BE2C (cell line): ENCODE data around the gene FAM193A.

Source experiments
- DNase-seq: peaks from one replicate; pipeline ENCODE4 v3.0.0-alpha.2; 2020
- H3K27me3 ChIP-seq: fragments of 250-450 bp; sonication (Bioruptor Pico); 2 replicates; pipeline ENCODE4 v1.5.1; 2020; ENCODE audit warnings: mild to moderate bottlenecking
- H3K36me3 ChIP-seq: fragments of 250-450 bp; sonication (Bioruptor Pico); 2 replicates; pipeline ENCODE4 v1.5.1; 2020; ENCODE audit warnings: mild to moderate bottlenecking
- H3K4me1 ChIP-seq: fragments of 250-450 bp; sonication (Bioruptor Pico); 2 replicates; pipeline ENCODE4 v1.5.1; 2020
- H3K4me3 ChIP-seq: 2 replicates; pipeline ENCODE4 v1.5.1; 2011; ENCODE audit warnings: low read depth, low read length
- H3K9me3 ChIP-seq: fragments of 250-450 bp; sonication (Bioruptor Pico); 2 replicates; pipeline ENCODE4 v1.5.1; 2020
- TF ChIP-seq, protein P1 (sequence below): IDR thresholded peaks from 2 replicates; pipeline ENCODE4 v1.5.1; 2012; ENCODE audit warnings: mild to moderate bottlenecking, low read depth, low read length

Gene FAM193A

DNA sequence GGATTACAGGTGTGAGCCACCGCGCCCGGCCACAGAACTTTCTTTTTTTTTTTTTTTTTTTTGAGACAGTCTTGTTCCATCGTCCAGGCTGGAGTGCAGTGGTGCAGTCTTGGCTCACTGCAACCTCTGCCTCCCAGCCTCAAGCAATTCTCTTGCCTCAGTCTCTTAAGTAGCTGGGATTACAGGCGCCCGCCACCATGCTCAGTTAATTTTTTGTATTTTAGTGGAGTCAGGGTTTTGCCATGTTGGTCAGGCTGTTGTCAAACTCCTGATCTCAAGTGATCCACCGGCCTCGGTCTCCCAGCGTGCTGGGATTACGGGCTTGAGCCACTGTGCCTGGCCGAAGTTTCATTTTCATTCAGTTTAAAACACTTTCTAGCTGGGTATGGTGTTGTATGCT is 16.4 kb downstream of the FAM193A start:
- no peak for DNase-seq
- TF ChIP-seq, protein P1, sequence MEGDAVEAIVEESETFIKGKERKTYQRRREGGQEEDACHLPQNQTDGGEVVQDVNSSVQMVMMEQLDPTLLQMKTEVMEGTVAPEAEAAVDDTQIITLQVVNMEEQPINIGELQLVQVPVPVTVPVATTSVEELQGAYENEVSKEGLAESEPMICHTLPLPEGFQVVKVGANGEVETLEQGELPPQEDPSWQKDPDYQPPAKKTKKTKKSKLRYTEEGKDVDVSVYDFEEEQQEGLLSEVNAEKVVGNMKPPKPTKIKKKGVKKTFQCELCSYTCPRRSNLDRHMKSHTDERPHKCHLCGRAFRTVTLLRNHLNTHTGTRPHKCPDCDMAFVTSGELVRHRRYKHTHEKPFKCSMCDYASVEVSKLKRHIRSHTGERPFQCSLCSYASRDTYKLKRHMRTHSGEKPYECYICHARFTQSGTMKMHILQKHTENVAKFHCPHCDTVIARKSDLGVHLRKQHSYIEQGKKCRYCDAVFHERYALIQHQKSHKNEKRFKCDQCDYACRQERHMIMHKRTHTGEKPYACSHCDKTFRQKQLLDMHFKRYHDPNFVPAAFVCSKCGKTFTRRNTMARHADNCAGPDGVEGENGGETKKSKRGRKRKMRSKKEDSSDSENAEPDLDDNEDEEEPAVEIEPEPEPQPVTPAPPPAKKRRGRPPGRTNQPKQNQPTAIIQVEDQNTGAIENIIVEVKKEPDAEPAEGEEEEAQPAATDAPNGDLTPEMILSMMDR: no peak
- Histone ChIP-seq H3K36me3 (0 out of 2 replicates have a peak, but pooled peaks cover 3% of the 10 kb centered on the region), H3K4me1 (no peaks in the 10 kb centered on the region), H3K4me3 (no peak overlapping the region), H3K27me3 (no peaks in the 10 kb centered on the region), H3K9me3 (no peaks in the 10 kb centered on the region; the same call in 1 of the 2 replicates)

DNA sequence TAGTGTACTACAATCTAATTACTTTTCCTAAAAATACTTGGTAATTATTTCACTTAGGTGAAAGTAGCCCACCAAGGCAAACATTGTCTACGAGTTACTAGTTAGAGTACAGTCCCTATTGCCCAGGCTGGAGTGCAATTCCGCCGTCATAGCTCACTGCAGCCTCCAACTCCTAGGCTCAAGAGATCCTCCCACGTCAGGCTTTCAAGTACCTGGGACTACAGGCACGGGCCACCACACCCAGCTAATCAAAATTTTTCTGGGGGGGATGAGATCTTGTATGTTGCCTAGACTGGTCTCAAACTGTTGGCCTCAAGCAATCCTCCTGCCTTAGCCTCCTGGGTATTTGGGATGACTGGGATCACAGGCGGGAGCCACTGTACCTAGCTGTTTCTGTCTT is 21.9 kb downstream of the FAM193A start:
- H3K9me3 ChIP-seq: no peaks in the 10 kb centered on the region
- H3K36me3 ChIP-seq: no peaks in the 10 kb centered on the region
- TF ChIP-seq, protein P1: no peak
- no peaks in the 10 kb centered on the region for H3K27me3 ChIP-seq
- H3K4me1 ChIP-seq: no peaks in the 10 kb centered on the region
- H3K4me3 ChIP-seq: no peak overlapping the region
- no peak for DNase-seq

DNA sequence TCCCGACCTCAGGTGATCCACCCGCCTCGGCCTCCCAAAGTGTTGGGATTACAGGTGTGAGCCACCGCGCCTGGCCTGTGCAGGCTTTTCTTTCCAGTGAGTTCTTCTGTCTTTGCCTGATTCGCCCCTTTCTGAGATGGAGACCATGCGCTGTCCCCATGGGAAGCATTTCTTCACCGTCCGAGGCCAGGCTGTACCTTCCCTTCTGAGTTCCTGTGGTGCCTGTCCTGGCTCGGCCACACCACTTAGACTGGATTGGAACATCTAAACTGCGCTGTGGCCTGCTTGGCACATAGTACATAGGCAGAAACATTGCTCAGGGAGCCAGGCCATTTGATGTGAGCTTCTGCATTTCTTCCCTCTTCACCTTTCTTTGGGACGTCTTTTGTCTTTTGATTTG is 23.7 kb downstream of the FAM193A start:
- Histone ChIP-seq H3K4me3 (no peak overlapping the region), H3K27me3 (no peaks in the 10 kb centered on the region), H3K4me1 (no peaks in the 10 kb centered on the region), H3K9me3 (no peaks in the 10 kb centered on the region), H3K36me3 (no peaks in the 10 kb centered on the region)
- TF ChIP-seq, protein P1: no peak
- DNase-seq: no peak

DNA sequence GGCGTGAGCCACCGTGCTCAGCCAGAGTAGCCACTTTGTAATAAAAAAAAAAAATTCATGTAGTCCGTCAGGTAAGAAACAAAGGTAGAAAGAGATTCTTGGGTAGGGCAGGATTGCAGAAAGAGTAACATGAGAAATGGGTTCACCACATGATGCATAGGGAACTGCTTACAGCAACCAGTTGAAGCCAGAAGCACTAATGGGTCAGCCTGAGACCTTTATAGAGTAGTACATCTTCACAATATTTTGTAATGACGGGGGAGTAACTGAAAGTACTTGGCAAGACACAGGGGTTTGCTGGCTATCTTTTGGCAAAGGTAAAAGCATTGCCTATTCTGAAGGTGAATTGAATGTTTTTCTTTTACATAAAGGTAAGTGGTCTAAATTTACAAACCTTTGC is 29.1 kb downstream of the FAM193A start:
- H3K36me3 ChIP-seq: peaks cover 10% of the 10 kb centered on the region
- no peaks in the 10 kb centered on the region for H3K9me3 ChIP-seq
- no peaks in the 10 kb centered on the region for H3K4me1 ChIP-seq
- TF ChIP-seq, protein P1: no peak
- no peak overlapping the region for H3K4me3 ChIP-seq
- no peak for DNase-seq
- no peaks in the 10 kb centered on the region for H3K27me3 ChIP-seq

DNA sequence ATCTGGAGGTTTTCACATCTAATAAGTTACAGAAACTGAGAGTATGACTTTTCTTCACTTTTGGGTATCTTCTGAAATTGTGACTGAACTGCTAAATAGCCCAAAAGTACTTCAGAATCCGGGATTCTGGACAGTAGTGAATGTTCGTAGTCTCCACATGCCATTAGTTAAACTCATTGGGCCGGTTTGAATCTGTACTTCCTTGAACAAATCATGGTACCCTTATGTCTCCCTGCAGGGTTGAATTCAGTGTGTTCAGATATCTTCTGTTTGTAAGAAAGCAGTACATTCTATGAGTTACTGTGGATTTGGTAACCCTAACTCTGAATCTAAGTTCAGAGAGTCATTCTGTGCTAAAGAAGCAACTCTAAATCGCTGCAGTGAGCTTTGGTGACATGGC is 33.6 kb downstream of the FAM193A start:
- peaks cover 3% of the 10 kb centered on the region; the same call in 1 of the 2 replicates for H3K4me1 ChIP-seq
- H3K4me3 ChIP-seq: no peak overlapping the region
- no peaks in the 10 kb centered on the region for H3K9me3 ChIP-seq
- peaks cover 15% of the 10 kb centered on the region for H3K36me3 ChIP-seq
- TF ChIP-seq, protein P1: no peak
- no peaks in the 10 kb centered on the region for H3K27me3 ChIP-seq
- DNase-seq: no peak

DNA sequence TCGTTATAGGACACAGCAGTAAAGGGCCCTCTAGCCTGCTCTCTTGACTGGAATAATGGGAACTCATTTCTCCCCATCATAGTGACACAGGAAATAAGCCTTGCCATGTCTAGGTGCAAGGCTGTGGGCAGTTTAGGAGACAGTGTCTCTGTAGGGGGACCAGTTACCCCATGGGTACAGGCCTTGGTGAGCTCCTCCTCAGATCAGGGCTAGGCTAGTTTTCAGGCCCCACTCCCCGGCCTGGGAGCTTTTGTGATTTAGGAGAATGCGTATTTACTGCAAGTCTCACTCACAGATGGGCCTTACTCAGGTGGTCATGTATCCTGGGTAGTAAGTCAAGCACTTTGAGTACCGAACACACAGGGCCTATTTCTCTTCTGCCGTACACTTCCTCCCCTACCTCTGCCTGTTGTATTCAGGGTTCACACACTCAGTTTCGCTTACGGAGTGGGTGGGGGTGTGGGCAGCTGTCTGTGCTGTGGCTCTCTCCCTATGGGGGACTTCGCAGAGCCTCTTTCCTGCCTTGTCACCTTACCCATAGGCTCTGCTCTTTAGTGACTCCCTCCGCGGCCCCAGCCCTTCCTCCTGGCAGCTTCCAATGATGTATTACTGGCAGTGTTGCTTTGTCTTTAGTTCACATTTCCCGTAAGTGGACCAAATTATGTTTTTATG is 34.2 kb downstream of the FAM193A start:
- H3K4me1 ChIP-seq: peaks cover 3% of the 10 kb centered on the region; the same call in 1 of the 2 replicates
- H3K9me3 ChIP-seq: no peaks in the 10 kb centered on the region
- TF ChIP-seq, protein P1: no peak
- H3K27me3 ChIP-seq: no peaks in the 10 kb centered on the region
- DNase-seq: no peak
- H3K4me3 ChIP-seq: no peak overlapping the region
- H3K36me3 ChIP-seq: peaks cover 12% of the 10 kb centered on the region
